ENCODE measurements around the gene MESP2.

MESP2 gene

DNA sequence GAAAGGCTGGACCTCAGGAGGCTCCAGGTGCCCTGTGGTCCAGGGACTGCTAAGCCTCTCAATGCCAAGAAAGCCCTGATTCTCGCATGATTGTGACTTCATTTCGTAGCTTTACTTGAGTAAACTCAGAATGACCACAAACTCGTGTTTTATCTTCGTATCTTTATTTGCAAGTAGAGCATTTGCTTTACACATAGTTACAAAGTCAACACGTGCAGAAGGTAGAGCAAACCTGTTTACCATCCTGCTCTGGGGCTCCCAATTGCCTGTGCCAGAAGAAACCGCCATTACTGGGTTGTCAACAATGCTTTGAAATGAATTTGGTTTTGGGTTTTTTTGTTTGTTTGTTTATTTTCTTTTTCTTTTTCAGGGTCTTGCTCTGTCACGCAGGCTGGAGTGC lies 19.2 kb upstream of the MESP2 start:
- no peak for DNase-seq

DNA sequence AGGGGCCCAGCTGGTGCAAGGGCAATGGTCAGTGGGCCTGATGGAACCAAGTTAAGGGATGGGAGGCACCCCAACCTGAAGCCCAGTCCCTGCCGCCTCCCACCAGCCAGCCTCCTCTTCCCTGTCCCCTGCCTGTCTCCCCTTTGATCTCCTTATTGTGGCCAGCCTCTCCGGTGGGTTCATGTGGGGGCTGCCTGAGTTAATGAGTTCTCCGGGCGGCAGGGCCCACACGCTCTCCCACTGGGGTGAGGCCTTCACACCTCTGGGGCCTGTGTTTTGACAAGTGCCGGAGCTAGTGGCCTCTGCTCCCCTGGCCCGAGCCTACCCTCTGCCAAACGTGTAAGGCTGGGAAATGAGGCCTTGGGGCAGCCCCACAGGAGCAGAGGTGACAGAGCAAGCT lies 17.8 kb upstream of the MESP2 start:
- DNase-seq = no peak

DNA sequence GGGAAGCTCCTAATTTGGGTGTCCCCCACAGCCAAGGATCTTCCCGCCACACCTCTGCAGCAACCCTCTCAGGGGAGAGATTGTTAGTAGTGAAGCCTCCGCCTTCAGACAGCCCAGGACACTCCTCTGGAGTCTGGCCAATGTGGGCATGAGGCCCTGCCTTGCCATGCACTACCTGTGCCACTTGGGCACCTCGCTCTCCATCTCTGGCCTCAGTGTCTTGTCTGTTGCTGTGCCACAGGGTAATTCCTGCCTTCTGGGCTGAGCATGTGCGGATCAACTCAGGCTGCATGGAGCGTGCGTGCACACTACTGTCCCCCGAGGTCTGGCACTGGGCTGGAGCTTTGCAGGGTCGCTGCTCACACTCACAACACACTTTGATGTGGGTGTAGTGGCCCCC lies 17.2 kb upstream of the MESP2 start:
- DNase-seq = no peak

DNA sequence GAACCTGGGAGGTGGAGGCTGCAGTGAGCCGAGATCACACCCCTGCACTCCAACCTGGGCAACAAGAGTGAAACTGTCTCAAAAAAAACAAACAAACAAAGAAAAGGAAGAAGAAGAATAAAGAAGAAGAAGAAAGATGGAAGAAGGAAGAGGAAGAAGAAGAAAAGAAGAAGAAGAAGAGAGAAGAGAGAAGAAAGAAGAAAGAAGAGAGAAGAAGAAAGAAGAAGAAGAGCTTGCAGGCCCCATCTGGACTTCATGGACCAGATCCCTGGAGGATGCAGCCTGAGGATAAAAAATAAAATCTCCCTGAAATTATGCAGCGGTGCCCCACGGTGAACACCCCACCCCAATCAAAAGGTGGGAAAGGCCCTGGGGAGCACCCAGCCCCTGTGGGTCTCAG lies 16.3 kb upstream of the MESP2 start:
- no peak for DNase-seq

DNA sequence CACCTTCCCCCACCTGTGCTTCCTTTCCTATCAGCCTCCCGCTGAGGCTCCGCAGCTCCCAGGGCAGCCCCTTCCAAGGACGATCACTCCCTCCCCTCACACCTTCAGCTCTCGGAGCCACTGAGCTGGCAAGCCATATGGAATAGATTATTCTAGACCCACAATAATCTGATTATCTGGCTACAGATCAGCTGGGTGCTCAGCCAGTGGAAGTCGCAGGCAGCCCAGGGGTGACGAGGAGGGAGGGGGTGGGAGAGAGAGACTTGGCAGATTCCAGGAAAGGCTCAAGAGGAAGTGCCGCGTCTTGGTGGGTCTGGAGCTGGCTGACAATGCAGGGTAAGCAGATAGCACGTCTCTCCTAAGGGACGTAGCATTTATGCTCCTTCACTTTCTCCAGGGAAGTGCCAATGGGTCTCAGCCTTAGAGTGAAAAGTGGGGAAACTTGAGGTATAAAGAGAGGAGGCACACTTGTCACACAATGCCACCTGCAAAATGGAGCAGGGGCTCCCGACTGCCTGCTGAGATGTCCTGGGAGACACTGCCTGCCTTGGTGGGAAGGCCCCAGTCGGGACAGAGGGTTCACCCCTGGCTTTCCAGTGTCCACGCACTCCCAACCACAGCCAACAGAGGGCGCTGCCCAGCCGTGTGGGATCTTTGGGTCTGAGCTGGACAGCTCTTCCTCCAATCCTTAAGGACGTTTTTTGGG lies 15.7 kb upstream of the MESP2 start:
- DNase-seq = no peak

DNA sequence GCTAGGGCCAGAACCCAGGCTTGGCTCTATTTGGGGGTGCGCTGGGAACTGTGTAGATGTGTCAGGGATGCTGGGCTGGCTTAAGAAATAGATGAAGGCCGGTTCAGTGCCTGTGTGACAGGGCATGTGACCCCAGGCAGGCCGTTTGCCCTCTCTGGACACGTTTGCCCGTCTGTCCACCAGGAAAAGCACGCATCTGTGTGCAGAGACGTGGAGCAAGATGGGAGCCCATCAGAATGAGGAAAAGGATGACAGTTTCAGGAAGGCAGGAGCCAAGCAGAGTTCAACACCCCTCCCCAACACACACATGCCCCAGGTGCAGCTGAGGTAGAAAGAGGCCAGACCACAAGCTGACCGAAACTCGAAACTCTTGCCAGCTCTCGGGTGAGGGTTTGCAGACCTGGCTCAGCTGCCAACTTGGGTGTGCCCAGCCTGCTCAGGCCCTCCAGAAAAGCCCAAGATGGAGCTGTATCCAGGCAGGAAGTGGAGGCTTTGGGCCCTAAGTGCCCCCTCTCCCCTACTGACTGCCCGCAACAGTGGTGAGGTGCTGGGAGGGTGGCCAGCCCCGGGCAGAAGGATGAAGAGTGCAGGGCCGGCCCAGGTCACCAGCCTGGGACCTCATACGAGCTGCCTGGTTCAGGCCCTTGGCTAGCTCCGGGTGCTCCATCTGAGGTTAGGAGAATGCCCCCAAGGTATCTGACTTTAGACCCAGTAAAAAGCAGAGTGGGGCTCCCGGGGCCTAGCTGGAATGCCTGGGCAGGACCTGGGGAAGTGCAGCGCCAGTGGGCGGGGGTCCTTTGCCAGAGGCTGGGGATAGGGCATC lies 14.9 kb upstream of the MESP2 start:
- no peak for DNase-seq

DNA sequence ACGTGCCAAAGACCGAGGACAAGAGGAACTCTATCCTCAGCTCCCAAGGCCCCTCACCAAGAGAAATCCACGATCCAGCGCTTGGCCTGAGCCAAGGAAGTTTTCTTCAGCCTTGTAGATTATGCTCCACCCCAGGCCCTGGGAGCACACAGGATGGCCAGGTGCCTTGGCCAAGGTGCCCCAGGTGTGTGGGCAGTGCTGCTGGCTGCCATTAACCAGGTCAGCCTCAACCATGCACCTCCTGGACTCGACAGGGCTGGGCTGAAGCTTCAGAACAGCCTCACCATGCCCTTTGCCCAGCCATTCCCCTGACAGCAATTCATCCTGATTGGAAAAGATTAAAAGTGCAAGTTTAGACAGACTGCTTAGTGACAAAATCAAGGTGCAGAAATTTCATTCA lies 14.2 kb upstream of the MESP2 start:
- no peak for DNase-seq

DNA sequence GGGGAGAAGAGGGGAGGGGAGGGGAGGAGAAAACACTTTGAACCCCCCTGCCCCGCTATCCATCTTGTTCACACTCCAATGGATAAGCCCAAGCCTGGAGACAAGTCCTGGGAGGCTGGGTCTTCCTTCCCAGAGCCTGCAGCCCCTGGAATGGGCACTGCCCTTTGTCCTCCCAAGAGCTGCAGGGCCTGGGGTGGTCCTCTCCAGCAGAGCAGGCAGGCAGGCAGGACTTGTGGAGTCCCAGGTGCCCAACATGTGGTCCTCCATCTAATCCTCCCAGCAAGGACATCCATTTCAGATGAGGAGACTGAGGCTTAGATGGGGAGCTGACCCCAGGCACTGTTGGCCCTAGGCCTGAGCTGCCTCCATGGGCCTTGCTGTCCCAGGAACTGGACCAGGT lies 10.4 kb upstream of the MESP2 start:
- DNase-seq = no peak

DNA sequence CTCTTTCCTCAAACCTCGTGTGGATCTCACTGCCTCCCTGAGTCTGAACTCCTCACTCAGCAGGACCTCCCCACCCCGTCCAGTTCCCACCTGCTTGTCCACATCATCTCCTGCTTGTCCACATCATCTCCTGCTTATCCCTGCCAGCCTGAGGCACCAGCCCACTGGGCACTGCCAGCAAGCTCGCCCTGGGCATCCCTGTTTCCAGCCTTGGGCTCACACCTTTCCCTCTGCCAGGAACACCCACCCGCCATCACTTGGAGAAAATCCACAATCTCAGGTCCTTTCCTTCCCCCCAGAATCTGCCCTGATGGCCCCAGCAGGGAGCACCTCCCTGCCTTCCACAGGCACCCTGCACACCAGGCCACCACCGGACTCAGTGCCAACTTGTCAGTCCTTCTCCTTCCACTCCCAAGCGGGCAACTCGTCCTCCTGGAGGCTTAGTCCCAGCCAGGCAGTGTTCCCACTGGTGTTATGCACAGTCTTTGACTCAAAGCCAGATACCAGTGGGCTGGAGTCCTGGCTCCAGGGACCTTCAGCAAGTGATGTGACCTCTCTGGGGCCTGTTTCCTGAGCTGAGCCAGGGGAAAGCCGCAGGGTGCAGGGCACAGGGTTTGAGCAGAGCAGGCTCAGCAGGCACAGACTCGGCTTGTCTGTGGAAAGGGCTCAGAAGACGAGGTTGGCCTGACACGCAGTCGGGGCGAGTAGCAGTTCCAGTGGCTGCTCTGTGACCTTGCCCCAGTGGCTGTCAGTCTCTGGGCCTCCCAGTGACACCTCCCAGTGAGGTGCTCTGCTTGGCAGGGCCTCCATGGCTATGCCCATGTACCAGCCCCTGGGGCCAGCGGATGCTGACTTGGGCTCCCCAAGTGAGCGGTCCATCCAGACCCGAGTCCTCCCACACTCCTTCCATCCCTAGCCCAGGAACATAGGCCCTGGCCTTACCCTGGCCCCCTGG lies 9.5 kb upstream of the MESP2 start:
- no peak for DNase-seq

DNA sequence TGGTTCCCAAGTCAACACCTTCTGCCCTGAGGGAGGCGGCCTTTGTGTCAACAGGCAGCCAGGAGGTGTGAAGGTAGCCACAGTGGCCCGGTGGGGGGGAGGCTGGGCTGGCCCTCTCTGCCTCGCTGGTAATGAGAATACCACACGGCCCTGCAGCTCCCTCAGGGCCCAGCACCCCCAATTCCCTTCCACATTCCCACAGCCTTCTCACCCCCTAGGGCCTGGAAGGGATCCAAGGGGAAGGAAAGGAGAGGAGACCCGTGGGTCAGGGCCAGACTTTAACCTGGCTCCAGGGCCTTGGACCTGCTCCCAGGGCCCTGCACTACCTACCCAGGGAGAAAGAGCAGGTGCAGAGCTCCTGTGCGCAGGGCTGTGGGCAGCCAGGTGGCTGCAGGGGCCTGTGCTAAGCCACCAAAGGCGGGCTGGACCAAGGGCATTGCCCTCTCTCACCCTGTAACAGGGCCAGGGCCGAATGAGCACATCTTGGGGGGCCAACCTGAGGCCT lies 8.7 kb upstream of the MESP2 start:
- no peak for DNase-seq

DNA sequence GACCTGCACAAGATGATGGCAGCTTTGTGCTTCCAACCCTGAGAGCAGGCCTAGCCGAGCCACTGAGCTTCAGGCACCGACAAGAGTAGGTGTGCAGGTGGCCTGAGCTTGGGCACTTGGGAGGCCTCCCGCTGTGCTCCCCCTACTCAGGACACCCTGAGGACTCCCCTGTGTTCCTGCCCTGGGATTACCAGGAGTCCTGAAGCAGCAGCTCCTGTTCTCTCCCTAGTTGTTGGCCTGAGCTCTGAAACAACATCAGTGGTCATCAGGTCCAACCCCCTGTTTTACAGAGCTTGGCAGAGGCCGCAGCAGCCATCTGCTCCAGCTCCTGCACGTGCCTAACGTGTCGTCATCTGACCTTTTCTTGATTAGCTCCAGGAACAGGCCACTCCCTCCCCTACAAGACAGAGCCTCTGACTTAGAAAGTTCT lies 8.0 kb upstream of the MESP2 start:
- no peak for DNase-seq

DNA sequence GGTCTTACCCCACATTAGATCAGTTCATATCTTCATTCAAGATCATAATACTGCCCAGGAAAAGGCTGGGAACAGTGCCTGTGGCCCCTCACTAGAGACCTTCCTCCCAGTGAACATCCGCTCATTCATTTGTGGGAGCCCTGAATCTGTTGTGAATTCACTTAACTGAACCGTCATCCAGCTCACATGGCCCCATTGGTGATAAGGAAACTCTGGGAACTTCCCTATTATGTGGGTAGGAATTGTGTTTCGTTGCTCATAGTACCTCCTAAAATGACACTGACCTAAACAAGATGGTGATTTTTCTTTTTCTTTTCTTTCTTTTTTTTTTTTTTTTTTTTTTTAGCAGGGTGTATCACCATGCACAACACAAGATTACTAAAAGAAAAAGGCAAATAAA lies 6.8 kb upstream of the MESP2 start:
- DNase-seq = no peak

DNA sequence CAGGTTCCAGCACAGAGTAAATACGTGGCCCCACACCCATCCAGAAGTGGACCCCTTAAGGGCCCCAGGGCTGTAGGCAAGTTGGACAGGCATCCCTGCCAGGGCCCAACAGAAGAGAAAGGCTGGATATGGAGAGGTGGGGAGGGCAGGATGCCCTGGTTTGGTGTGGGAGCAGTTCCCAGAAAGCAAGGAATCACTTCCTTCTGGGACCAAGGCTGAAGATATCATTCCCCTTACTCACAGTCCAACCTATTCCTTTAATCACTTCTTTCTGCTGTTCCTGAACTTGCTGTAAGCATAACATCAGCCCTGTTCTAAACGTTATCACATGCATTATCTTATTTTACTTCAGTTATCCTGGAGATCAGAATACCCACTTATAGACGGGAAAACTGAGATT lies 6.1 kb upstream of the MESP2 start:
- DNase-seq = no peak

DNA sequence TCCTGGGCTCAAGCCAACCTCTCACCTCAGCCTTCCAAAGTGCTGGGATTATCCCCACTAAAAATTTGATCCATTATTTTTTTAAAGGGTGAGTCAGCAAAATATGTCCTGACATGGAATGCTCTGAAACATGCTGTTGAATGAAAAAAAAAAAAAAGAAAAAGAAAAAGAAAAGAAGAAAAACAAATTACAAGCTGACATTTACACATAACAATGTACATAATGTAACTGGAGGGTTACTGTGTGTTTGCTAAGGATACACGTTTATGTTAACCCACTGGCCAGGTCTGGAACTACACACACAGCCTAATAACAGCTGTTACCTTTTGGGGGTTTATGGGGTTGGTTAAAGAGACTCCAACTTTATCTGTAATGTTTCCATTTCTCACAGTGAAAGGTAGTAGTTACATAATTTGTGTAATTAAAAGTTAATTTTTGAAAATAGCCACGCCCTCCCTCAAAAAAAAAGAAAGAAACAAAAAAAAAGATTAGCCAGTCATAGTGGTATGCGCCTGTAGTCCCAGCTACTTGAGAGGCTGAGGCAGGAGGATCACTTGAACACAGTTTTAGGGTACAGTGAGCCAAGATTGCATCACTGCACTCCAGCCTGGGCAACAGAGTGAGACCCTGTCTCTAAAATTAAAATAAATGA lies 3.1 kb upstream of the MESP2 start:
- DNase-seq = no peak

DNA sequence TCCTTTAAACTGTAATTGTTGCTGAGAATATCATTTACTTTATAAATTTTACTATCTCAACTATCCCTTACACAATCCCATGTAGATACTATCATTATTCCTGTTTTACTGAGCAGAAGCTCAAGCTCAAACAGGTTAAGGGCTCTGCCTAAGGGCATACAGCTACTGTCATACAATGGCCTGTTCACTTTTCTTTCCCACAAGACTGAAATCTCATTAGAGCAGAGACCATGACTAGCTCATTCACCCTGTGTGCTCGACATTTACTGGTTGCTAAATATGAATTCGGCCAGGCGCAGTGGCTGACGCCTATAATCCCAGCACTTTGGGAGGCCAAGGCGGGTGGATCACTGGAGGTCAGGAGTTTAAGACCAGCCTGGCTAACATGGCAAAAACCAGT lies 1.6 kb upstream of the MESP2 start:
- DNase-seq = no peak

DNA sequence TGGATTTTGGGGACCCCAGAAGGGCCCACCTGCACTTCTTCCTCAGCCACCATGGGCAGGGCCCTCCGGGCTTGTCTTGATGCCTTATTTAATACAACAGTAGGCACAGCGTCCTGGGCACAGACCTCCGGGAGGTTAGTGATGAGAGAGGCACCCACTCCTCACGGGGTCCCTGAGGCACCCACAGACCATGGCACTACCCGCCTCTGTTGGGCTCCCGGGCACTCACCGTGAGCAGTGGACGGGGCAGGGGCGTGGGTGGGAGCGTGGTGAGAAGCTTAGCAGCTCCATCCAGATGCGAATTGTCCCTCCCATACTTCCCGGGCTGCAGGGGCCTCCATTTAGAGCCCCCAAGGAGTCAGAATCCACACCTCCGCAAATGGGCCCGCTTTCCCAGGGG lies 317 bp upstream of the MESP2 start:
- DNase-seq = no peak

DNA sequence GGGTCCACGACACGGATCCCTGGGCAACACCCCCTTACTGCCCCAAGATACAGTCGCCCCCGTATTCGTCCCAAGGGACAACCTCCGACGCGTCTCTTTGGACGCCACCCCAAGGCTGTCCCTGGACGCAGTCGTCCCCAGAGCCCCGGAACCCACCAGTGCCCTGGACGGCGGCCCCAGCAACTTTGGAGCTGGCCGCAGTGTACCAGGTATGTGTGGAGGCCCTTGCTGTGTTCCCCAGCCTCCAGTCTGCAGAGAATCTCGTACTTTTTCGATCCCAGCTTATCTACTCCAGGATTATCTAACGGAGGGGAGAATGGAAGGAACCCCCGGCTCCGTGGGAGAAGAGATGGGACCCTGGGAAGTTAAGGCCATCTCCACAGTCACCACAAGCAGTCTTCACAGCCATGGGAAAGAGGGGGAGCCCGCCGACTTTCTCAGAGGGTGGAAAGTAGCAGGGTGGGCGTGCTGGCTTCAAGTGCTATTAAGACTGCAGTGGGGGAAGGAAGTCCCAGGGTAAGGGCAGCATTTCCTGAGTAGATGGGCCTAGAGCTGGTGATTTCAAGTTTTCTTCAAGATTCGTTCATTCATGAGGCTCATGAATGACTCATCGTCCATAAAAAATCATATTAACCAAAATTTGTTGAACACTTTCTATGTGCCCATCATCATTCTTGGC lies 1.1 kb downstream of the MESP2 start:
- DNase-seq = no peak

DNA sequence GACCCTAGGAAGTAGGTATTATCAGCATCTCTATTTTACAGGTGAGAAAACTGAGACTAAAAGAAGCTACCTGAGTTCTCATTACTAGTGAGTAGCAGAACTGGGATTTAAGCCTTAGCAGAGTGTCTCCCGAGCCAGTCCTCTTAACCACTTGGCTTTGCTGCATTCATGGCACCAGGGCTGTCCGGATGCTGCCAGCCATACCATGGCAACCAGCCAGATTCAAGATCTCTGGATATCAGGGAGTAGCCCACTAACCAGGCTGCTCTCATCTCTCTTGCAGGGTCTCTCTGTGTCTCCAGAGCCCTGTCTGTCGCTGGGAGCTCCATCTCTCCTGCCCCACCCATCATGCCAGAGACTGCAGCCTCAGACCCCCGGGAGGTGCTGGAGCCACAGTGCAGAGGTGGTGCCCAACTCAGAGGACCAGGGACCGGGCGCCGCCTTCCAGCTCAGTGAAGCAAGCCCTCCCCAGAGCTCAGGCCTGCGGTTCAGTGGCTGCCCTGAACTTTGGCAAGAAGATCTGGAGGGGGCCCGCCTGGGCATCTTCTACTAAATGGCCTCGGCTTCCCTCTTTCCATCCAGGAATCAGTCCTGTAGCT lies 1.7 kb downstream of the MESP2 start:
- no peak for DNase-seq

DNA sequence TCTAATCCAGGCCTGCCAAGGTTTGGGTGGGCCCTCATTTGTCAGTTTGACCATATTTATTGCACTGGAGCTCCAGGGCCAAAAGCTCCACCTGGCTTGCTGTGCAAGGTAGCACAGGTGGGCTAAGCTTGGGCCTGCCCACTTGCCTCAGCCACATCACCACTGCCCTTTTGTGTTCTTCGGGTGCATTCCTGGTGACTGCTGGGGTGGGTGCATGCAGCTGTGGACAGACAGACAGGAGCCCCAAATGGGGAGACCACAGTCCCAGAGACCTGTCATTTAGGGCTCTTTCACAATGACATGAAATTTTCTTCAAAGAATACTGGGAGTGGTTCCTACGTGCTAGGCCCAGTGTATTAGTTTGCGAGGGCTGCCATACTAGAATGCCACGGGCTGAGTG lies 2.7 kb downstream of the MESP2 start:
- DNase-seq = no peak

DNA sequence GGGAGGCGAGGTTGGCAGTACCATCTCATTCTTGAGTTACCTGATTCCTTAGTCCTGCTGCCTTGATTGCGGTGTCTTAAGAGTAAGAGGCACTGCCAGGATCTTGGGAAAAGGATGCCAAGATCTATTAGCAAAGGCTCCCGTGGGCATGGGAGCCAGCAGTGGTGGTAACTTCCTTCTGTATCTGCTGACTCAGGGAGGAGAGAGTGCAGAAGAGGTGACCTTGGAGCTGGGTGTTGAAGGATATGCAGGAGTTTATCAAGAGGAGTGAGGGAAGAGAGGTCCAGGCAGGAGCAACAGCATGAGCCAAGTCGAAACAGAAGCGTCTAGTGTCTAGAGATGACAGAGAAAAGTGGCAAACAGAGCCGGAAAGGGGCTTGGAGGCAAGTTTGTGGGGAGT lies 4.5 kb downstream of the MESP2 start:
- DNase-seq = no peak

DNA sequence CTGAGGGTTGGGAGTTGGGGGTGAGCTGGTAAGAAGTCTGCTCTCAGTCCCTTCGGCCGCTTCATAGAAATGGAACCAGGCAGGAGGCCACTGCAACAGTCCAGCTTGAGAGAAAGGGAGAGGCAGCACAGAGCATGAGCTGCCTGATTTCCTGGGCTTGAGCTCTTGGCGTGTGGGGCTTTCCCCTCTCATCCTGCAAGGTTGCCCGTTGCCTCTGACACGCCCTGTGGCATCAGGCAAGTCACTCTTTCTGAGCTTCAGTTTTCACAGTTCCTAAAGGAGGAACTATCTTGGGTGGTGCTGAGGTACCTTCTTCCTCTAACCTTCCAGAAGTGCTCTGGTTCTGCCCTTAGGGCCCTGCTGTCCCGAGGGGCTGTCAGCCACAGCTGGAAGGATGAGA lies 4.9 kb downstream of the MESP2 start:
- DNase-seq = no peak
